Fibroblast of lung (primary cell): ENCODE data around the gene IL17RB. TPM values are rescaled to one million over a fixed set of nuclear protein-coding genes. Genes with fewer than 3 reads are reported as not detected.

Experiments used
- DNase-seq, 2 donors: peaks; one replicate each; pipeline versions ENCODE4 v3.0.0 to v3.0.0-alpha.2; 2010; ENCODE audit warnings: low read depth in 2 of 2
- H2AFZ ChIP-seq: 2 replicates; pipeline ENCODE4 v1.5.1; 2012; ENCODE audit warnings: low read length, control low read depth, inconsistent platforms
- H3K27ac ChIP-seq: 2 replicates; pipeline ENCODE4 v1.5.1; 2011; ENCODE audit warnings: low read length, control low read depth; ENCODE audit not compliant: insufficient read depth
- H3K27me3 ChIP-seq: 2 replicates; pipeline ENCODE4 v1.5.1; 2011; ENCODE audit warnings: mild to moderate bottlenecking, low read length; ENCODE audit not compliant: control insufficient read depth, insufficient read depth
- H3K36me3 ChIP-seq: 2 replicates; pipeline ENCODE4 v1.5.1; 2011; ENCODE audit warnings: low read length; ENCODE audit not compliant: control insufficient read depth, insufficient read depth
- H3K4me1 ChIP-seq: 2 replicates; pipeline ENCODE4 v1.5.1; 2011; ENCODE audit warnings: low read length; ENCODE audit not compliant: control insufficient read depth, insufficient read depth; ENCODE audit errors: extremely low read depth
- H3K4me2 ChIP-seq: 2 replicates; pipeline ENCODE4 v1.5.1; 2011; ENCODE audit warnings: low read length, control low read depth; ENCODE audit not compliant: insufficient read depth; ENCODE audit errors: extremely low read depth
- H3K4me3 ChIP-seq, 4 experiments: fragments of 200-600 bp in 1 of 4; sonication (generic) in 1 of 4; replicated peaks in 1 of 4; 2 replicates each; pipeline ENCODE4 v1.5.1; 2011 to 2016; ENCODE audit warnings: low read length in 4 of 4, low read depth in 3 of 4, mild to moderate bottlenecking in 3 of 4, control low read depth in 2 of 4, inconsistent platforms in 1 of 4, mixed read lengths in 1 of 4; ENCODE audit not compliant: insufficient read depth in 1 of 4; ENCODE audit errors: control extremely low read depth in 1 of 4
- H3K79me2 ChIP-seq: 2 replicates; pipeline ENCODE4 v1.5.1; 2012; ENCODE audit warnings: mild to moderate bottlenecking, low read length, inconsistent platforms; ENCODE audit not compliant: control insufficient read depth, insufficient read depth
- H3K9ac ChIP-seq: 2 replicates; pipeline ENCODE4 v1.5.1; 2011; ENCODE audit warnings: mild to moderate bottlenecking, low read length, control low read depth; ENCODE audit not compliant: insufficient read depth
- H3K9me3 ChIP-seq: 2 replicates; pipeline ENCODE4 v1.5.1; 2012; ENCODE audit warnings: low read depth, low read length; ENCODE audit not compliant: control insufficient read depth, insufficient read depth
- H4K20me1 ChIP-seq: 2 replicates; pipeline ENCODE4 v1.5.1; 2011; ENCODE audit warnings: low read length; ENCODE audit not compliant: control insufficient read depth, insufficient read depth; ENCODE audit errors: extremely low read depth
- CTCF ChIP-seq, 2 donors: IDR thresholded peaks in 1 of 2; conservative IDR thresholded peaks in 1 of 2; 1 replicate in 1 of 2; 2 replicates in 1 of 2; pipeline ENCODE4 v1.5.1; 2011 to 2012; ENCODE audit warnings: low read length in 2 of 2, control low read depth in 1 of 2, inconsistent platforms in 1 of 2, low read depth in 1 of 2, mild to moderate bottlenecking in 1 of 2
- EZH2 ChIP-seq: IDR thresholded peaks from 2 replicates; pipeline ENCODE4 v1.5.1; 2012; ENCODE audit warnings: low read length, control low read depth, mild to moderate bottlenecking; ENCODE audit errors: missing control alignments
- polyA plus RNA-seq, 2 donors: library from polyadenylated mRNA; depleted of rRNA in 1 of 2; stranded (reverse) in 1 of 2; unstranded in 1 of 2; fragments of >200 nt; gene quantifications; 2 replicates each; pipeline ENCODE4 v1.2.1, GENCODE V29; 2011 to 2012; ENCODE audit warnings: missing spikeins in 1 of 2
- total RNA-seq: library from RNA; depleted of rRNA; stranded (reverse); fragments of >200 nt; gene quantifications from 2 replicates; pipeline ENCODE4 v1.2.1, GENCODE V29; 2014

Gene IL17RB
- total and polyA plus RNA-seq, 2 donors (not counting 1 experiment from before 2014, with no cell fraction given): 0.32 to 0.33 TPM

GRCh38 chr3:53813876-53814275 is 32.5 kb upstream of the IL17RB start:
- Histone ChIP-seq H3K27ac (no peak overlapping the region), H3K27me3 (no peaks in the 10 kb centered on the region), H4K20me1 (no peaks in the 10 kb centered on the region), H3K4me1 (no peaks in the 10 kb centered on the region), H3K4me2 (no peak overlapping the region), H3K4me3 (no peak overlapping the region), H3K9me3 (no peaks in the 10 kb centered on the region), H3K79me2 (no peaks in the 10 kb centered on the region), H3K36me3 (no peaks in the 10 kb centered on the region), H3K9ac (no peak overlapping the region), H2AFZ (no peak overlapping the region)
- TF ChIP-seq EZH2: no peak
- DNase-seq: no peak

- Histone ChIP-seq H3K9ac (no peak overlapping the region), H3K79me2 (no peaks in the 10 kb centered on the region), H3K4me3 (no peak overlapping the region), H3K27me3 (no peaks in the 10 kb centered on the region), H2AFZ (no peak overlapping the region), H4K20me1 (no peaks in the 10 kb centered on the region), H3K9me3 (no peaks in the 10 kb centered on the region), H3K27ac (no peak overlapping the region), H3K4me1 (no peaks in the 10 kb centered on the region), H3K4me2 (no peak overlapping the region), H3K36me3 (no peaks in the 10 kb centered on the region)
- TF ChIP-seq EZH2: no peak
- no peak for TF ChIP-seq CTCF (conservative IDR thresholded peaks at IDR 0.05 in 1 of 2, IDR thresholded peaks at IDR 0.05 in 1 of 2; ENCODE audit: low read depth in 1 of 2, low read length in 2 of 2)
- no peak for DNase-seq
Observed at GRCh38 chr3:53815067-53815466, 31.3 kb upstream of the IL17RB start.

GRCh38 chr3:53815651-53816050 is 30.7 kb upstream of the IL17RB start:
- no peak for DNase-seq
- Histone ChIP-seq H3K27me3 (no peaks in the 10 kb centered on the region), H3K9me3 (no peaks in the 10 kb centered on the region), H3K79me2 (no peaks in the 10 kb centered on the region), H4K20me1 (no peaks in the 10 kb centered on the region), H3K4me1 (no peaks in the 10 kb centered on the region), H3K4me3 (no peak overlapping the region), H2AFZ (no peak overlapping the region), H3K9ac (no peak overlapping the region), H3K4me2 (no peak overlapping the region), H3K36me3 (no peaks in the 10 kb centered on the region), H3K27ac (no peak overlapping the region)
- TF ChIP-seq CTCF (conservative IDR thresholded peaks at IDR 0.05 in 1 of 2, IDR thresholded peaks at IDR 0.05 in 1 of 2; ENCODE audit: low read depth in 1 of 2, low read length in 2 of 2) (no peak), EZH2 (no peak)
